ENCODE results near the gene DPAGT1.
A peak's percentile ranks its signal among the peaks of the same experiment; 100 is the strongest.

The DPAGT1 gene

GRCh38 chr11:119057000-119057769, 44.5 kb downstream of the DPAGT1 start, which contains the start of gene HYOU1:
TSS of gene HYOU1 (minus strand) at chr11:119057205. CDS start at chr11:119056160, 1,045 bp downstream.
- peak; percentile 97 to 99 for DNase-seq

- DNase-seq, result peak; percentile 61 to 78
Observed at GRCh38 chr11:119056421-119056999, 45.1 kb downstream of the DPAGT1 start.

GRCh38 chr11:119055901-119056300, 45.8 kb downstream of the DPAGT1 start:
- DNase-seq, result peak in 1 of 2 experiments; percentile 36

- DNase-seq, result no peak
Observed at GRCh38 chr11:119054418-119054817, 47.2 kb downstream of the DPAGT1 start.

- no peak for DNase-seq
Observed at GRCh38 chr11:119052163-119052814, 49.4 kb downstream of the DPAGT1 start.

- no peak for DNase-seq
Observed at GRCh38 chr11:119051440-119052162, 50.1 kb downstream of the DPAGT1 start.

GRCh38 chr11:119049081-119049480, 52.6 kb downstream of the DPAGT1 start:
- DNase-seq, result no peak

GRCh38 chr11:119048644-119049043, 53.0 kb downstream of the DPAGT1 start:
- no peak for DNase-seq

- no peak for DNase-seq
Observed at GRCh38 chr11:119047205-119047604, 54.4 kb downstream of the DPAGT1 start.
